Measurements from ENCODE around the gene FANCE. TPM values are rescaled to one million over a fixed set of nuclear protein-coding genes. Genes with fewer than 3 reads are reported as not detected.

The FANCE gene
- total RNA-seq, 6 donors from 2014 or later, result 6.1 to 13.3 (median 9.3) TPM

DNA sequence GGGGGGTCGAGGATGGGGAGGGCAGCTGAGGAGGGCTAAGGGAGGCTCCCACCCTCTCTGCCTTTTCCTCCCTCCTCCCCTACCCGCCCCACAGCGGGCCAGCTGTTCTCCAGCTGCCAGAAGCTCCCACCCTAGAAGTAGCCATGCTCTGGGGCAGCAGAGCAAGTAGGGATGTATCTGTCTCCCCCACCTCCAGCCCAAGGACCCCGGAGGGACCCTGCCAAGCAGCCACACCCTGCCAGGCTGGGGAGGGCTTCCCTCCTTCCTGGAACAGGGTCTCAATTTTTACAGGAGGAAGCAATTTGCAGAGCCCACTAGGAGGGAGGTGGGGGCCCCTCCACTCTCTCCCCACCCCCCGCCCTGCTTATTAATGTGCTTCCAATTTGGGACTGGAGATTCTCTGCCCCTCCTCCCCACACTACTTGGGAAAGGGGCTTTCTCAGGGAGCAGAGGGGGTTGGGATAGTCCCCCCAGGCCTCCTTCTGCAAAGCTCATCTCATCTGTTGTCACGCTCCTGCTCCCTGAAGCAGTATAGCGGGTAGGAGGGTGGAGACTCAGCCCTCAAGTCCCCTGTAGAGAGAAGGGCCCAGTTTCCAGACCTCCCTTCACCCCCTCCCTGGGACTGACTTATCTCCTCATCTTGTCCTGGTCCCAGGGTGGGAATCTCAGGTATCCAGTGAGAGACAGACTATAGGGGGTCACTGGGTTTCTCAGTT, 40.3 kb downstream of the FANCE start:
- peaks cover 0 to 7% (median 0%) of the 10 kb centered on the region in 4 donors for H3K27me3 ChIP-seq
- no peaks in the 10 kb centered on the region for H3K9me3 ChIP-seq
- TF ChIP-seq CTCF (IDR thresholded peaks at IDR 0.05) (no peak), POLR2A (IDR thresholded peaks at IDR 0.05) (no peak), EP300 (IDR thresholded peaks at IDR 0.05) (no peak), POLR2AphosphoS5 (IDR thresholded peaks at IDR 0.05) (no peak)
- H3K4me3 ChIP-seq, result no peak overlapping the region
- no peak for DNase-seq
- no peak for ATAC-seq (ENCODE audit: low FRiP score in 2 of 2)
- peaks cover 59 to 81% (median 67%) of the 10 kb centered on the region in 4 donors for H3K4me1 ChIP-seq
- peak overlapping the region in 3 of 4 donors; percentile 24 to 73 (median 71) for H3K27ac ChIP-seq
- WGBS, 2 donors, result 54 to 63% methylated on average over 6 to 7 of the region's 7 CpGs
- no peaks in the 10 kb centered on the region for H3K36me3 ChIP-seq

- ATAC-seq (ENCODE audit: low FRiP score in 2 of 2) (no peak), DNase-seq (no peak)
- TF ChIP-seq POLR2AphosphoS5 (IDR thresholded peaks at IDR 0.05), result no peak
- TF ChIP-seq POLR2A (IDR thresholded peaks at IDR 0.05), result no peak
- TF ChIP-seq EP300 (IDR thresholded peaks at IDR 0.05), result no peak
- TF ChIP-seq CTCF (IDR thresholded peaks at IDR 0.05), result no peak
- Histone ChIP-seq H3K4me3 (no peak overlapping the region), H3K27ac (peak overlapping the region in 2 of 4 donors; percentile 24 to 73), H3K9me3 (no peaks in the 10 kb centered on the region), H3K27me3 (peaks cover 0 to 7% (median 0%) of the 10 kb centered on the region in 4 donors), H3K36me3 (no peaks in the 10 kb centered on the region), H3K4me1 (peaks cover 56 to 81% (median 67%) of the 10 kb centered on the region in 4 donors)
- 57 to 68% methylated on average over 6 to 7 of the region's 7 CpGs for WGBS, 2 donors
Measured at GRCh38 chr6:35492974-35493284, 40.8 kb downstream of the FANCE start.

DNA sequence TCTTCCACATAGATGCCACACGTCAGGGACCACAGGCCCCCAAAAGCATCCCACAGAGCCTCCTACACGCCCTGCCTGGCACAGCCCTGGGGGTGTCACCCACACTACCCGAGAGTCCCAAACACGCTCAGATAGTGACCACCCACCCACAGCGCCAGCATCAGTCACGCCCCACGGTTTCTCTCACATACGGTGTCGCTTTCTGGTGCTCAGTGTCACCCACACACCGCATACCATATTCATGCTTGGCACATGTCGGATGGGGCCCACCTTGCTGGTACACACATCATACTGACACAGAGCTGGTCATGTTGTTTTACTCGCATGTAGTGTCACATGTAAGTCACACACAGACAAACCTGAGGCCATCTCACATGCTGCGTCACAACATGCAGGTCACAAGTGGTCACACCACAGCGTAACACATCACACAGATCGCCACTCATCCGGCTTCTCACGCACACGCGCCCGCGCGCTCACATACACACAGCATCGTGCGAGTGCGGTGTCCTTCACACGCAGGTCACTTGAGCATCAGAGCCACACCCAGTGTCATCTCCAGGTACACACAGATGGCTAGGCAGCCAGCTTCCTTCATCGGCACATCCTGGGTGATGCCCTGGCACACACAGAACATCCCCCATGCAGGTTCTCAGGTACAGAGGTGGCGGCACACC, 41.3 kb downstream of the FANCE start:
- no peaks in the 10 kb centered on the region for H3K36me3 ChIP-seq
- ATAC-seq (ENCODE audit: low FRiP score in 2 of 2) (no peak), DNase-seq (no peak)
- TF ChIP-seq CTCF (IDR thresholded peaks at IDR 0.05), result no peak
- TF ChIP-seq POLR2AphosphoS5 (IDR thresholded peaks at IDR 0.05), result no peak
- peaks cover 57 to 81% (median 67%) of the 10 kb centered on the region in 4 donors for H3K4me1 ChIP-seq
- no peaks in the 10 kb centered on the region for H3K9me3 ChIP-seq
- H3K4me3 ChIP-seq, result no peak overlapping the region
- peak overlapping the region in 3 of 4 donors; percentile 21 to 34 (median 24) for H3K27ac ChIP-seq
- WGBS, 2 donors, result 83 to 93% methylated on average over 27 to 28 of the region's 28 CpGs
- peaks cover 0 to 12% (median 2%) of the 10 kb centered on the region in 4 donors for H3K27me3 ChIP-seq

- H3K4me3 ChIP-seq, result peak overlapping the region in 1 of 4 donors; percentile 95
Measured at GRCh38 chr6:35494161-35494563, 42.0 kb downstream of the FANCE start.

More at GRCh38 chr6:35494161-35494563, 42.0 kb downstream of the FANCE start:
- Histone ChIP-seq H3K9me3 (no peaks in the 10 kb centered on the region), H3K27me3 (peaks cover 0 to 12% (median 4%) of the 10 kb centered on the region in 4 donors), H3K27ac (peak overlapping the region in 3 of 4 donors; percentile 10 to 34 (median 32)), H3K4me1 (peaks cover 52 to 78% (median 65%) of the 10 kb centered on the region in 4 donors), H3K36me3 (no peaks in the 10 kb centered on the region)
- TF ChIP-seq CTCF (IDR thresholded peaks at IDR 0.05) (no peak), EP300 (IDR thresholded peaks at IDR 0.05) (no peak), POLR2AphosphoS5 (IDR thresholded peaks at IDR 0.05) (no peak), POLR2A (IDR thresholded peaks at IDR 0.05) (no peak)
- no peak for DNase-seq
- no peak for ATAC-seq (ENCODE audit: low FRiP score in 2 of 2)
- 2% methylated on average over 3 of the region's 4 CpGs for WGBS, 2 donors
